Ishikawa (cell line): ENCODE results near the gene MBOAT7.

Experiments used
- CEBPB ChIP-seq: IDR thresholded peaks from 2 replicates; pipeline ENCODE4 v1.6.1; 2012
- CREB1 ChIP-seq: IDR thresholded peaks from 2 replicates; pipeline ENCODE4 v1.6.1; 2012; ENCODE audit warnings: low read depth
- EP300 ChIP-seq: IDR thresholded peaks from 2 replicates; pipeline ENCODE4 v1.6.1; 2012; ENCODE audit warnings: borderline replicate concordance
- FOXM1 ChIP-seq: IDR thresholded peaks from 2 replicates; pipeline ENCODE4 v1.6.1; 2012; ENCODE audit warnings: low read depth, borderline replicate concordance
- MAX ChIP-seq: IDR thresholded peaks from 2 replicates; pipeline ENCODE4 v1.6.1; 2012
- NFIC ChIP-seq: IDR thresholded peaks from 2 replicates; pipeline ENCODE4 v1.6.1; 2012
- RAD21 ChIP-seq: IDR thresholded peaks from 2 replicates; pipeline ENCODE4 v1.6.1; 2012; ENCODE audit warnings: low read depth
- REST ChIP-seq: IDR thresholded peaks from 2 replicates; pipeline ENCODE4 v1.6.1; 2012; ENCODE audit warnings: low read depth, mild to moderate bottlenecking
- TAF1 ChIP-seq: IDR thresholded peaks from 2 replicates; pipeline ENCODE4 v1.6.1; 2012; ENCODE audit warnings: low read depth, mild to moderate bottlenecking
- TCF12 ChIP-seq: IDR thresholded peaks from 2 replicates; pipeline ENCODE4 v1.6.1; 2012; ENCODE audit warnings: low read depth
- TEAD4 ChIP-seq: IDR thresholded peaks from 2 replicates; pipeline ENCODE4 v1.6.1; 2012
- USF1 ChIP-seq: IDR thresholded peaks from 2 replicates; pipeline ENCODE4 v1.6.1; 2012
- YY1 ChIP-seq: IDR thresholded peaks from 2 replicates; pipeline ENCODE4 v1.6.1; 2012; ENCODE audit warnings: low read depth
- ZBTB7A ChIP-seq: IDR thresholded peaks from 2 replicates; pipeline ENCODE4 v1.6.1; 2012; ENCODE audit warnings: low read depth

GRCh38 chr19:54164369-54165068 is 24.9 kb downstream of the MBOAT7 start:
- no peak for TF ChIP-seq RAD21
- TF ChIP-seq YY1: no peak
- TF ChIP-seq CEBPB: no peak
- TF ChIP-seq TCF12: no peak
- no peak for TF ChIP-seq USF1
- no peak for TF ChIP-seq CREB1
- no peak for TF ChIP-seq ZBTB7A
- no peak for TF ChIP-seq TAF1
- TF ChIP-seq TEAD4: no peak
- TF ChIP-seq EP300: no peak
- TF ChIP-seq REST: no peak
- TF ChIP-seq NFIC: no peak
- TF ChIP-seq MAX: no peak
- TF ChIP-seq FOXM1: no peak
